ENCODE data around the gene SWT1. TPM values are rescaled to one million over a fixed set of nuclear protein-coding genes. Genes with fewer than 3 reads are reported as not detected.
A peak's percentile ranks its signal among the peaks of the same experiment; 100 is the strongest.

Gene SWT1, protein sequence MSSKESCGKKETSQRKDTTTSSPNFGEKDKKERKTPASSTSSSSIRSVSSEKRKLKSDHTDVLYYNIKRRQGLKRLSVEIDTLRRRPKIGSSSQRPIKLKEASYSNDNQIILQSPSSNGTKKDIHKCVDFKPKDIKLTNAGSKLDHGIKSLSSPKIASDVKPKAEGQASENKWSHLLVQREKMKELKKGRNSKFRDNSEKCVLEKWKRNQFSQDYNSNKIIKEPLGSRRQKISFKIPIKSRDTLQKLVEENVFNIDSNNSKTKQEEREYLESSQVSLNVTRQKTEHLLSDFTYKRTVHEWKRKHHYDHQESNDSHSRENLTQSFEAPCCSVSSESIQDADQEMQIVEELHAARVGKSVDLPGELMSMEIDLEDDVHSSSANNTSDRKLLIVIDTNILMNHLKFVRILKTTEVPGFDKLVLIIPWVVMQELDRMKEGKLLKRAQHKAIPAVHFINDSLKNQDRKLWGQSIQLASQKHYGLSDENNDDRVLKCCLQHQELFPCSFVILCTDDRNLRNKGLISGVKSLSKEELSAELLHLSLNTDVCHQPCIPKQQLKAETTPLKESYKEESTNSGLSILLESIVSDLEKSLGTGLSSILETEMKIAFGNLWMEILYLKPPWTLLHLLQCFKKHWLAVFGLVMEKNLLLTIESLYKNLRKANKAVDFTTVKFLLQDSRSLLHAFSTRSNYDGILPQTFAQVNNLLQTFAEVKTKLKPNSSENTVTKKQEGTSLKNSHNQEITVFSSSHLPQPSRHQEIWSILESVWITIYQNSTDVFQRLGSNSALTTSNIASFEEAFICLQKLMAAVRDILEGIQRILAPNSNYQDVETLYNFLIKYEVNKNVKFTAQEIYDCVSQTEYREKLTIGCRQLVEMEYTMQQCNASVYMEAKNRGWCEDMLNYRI
- total RNA-seq (2014; rRNA removed; shearing (Covaris generic); ENCODE audit: low replicate concordance), result 2.3 and 2.9 TPM in 2 replicates

DNA sequence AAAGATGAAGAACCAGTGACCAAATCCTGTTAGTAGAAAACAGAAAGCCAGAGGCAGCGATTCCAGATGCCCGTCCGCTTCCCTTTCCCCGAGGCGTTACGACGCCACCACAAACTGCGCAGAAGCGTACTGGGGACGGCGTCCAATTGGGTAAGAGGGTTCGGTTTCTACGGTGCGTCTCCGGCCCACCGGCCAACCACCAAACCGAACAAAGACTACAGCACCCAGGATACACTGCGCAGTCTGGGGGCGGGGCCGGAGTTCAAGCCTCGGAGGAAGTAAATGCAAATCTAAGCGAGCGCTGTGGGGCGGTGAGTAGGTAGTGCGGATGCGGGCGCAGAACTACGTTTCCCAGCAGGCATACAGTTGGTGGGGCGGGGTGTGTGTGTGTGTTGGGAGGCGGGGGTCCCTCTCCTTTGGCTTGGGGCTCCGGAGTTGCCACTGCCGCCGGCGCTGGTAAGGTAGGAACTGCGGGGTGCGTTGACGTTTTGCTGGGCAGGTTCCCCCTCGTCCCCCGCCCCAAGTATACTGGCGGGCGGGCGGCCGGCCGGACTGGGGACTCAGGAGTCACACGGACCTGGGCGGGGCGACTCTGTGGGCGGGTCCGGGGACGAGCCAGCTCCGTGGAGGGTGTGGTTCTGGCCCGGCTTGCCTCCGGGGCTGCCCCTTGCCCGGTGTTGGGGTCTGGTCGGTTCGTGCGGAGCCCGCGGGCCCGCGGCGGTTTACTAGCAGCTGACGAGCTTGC lies at the start of gene SWT1, which contains the start of gene TRMT1L:
Gene SWT1, plus strand, starts transcription at position 314 of the 745 bp plus-strand sequence. CDS start 3,675 bp downstream, outside the sequence.
Gene TRMT1L, minus strand, starts transcription at position 100 of the 745 bp plus-strand sequence. CDS start 241 bp downstream, outside the sequence.
- peak within 1 kb of the TSS; percentile 92 for H3K4me3 ChIP-seq
- H3K9me3 ChIP-seq, result no peaks in the 10 kb centered on the region
- H3K36me3 ChIP-seq, result no peaks in the 10 kb centered on the region
- peak; percentile 100 for DNase-seq
- no peaks in the 10 kb centered on the region for H3K27me3 ChIP-seq

DNA sequence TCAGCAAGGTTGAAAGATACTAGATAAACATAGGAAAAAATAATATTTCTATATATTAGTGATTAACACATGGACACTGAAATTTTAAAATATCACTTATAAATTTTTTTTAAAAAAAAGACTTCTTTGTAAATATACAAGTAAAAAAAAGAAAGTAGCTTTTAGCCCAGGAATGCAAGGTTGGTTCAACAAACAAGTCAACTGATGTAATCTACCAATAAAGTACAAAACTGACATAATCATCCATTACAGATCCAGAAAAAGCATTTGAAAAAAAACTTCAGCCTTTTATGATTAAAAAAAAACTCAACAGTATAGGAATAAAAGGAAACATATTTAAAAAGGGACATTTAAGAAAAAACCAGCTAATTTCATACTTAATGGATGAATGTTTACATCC lies 48.6 kb upstream of the SWT1 start:
- peaks cover 26% of the 10 kb centered on the region for H3K9me3 ChIP-seq
- peaks cover 17% of the 10 kb centered on the region for H3K36me3 ChIP-seq
- H3K27me3 ChIP-seq, result no peaks in the 10 kb centered on the region
- DNase-seq, result no peak
- H3K4me3 ChIP-seq, result no peak overlapping the region

DNA sequence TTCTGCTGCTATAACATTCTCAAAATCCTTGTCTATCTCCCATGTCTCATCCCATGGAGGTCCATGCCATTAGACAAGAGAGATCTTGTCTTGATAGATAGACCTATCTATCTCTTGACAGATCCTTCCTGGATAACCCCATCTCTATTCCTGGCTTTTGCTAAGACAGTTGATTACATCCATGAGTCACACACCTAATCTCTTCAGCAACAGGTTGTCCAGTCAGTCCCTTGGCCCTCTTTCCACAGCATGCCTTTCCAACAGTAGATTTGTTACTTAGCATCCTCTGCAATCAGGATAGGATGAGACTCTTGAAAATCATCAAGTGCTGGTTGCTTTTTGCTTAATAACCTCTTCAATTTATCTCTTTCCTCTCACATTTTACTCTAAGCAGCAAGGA lies 46.8 kb upstream of the SWT1 start:
- H3K9me3 ChIP-seq, result peaks cover 26% of the 10 kb centered on the region
- DNase-seq, result no peak
- H3K36me3 ChIP-seq, result peaks cover 7% of the 10 kb centered on the region; the same call in 1 of the 2 replicates
- H3K4me3 ChIP-seq, result no peak overlapping the region
- no peaks in the 10 kb centered on the region for H3K27me3 ChIP-seq

DNA sequence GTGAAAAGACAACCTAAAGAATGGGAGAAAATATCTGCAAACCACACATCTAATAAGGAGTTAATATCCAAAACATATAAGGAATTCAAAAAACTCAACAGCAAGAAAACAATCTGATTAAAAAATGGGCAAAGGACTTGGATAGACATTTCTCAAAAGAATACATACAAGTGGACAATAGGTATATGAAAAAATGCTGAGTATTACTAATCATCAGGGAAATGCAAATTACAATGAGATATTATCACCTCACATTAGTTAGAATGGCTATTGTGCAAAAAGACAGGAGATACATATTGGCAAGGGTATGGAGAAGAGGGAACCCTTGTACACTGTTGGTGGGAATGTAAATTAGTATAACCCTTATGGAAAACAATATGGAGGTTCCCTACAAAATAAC lies 45.1 kb upstream of the SWT1 start:
- Histone ChIP-seq H3K9me3 (peaks cover 20% of the 10 kb centered on the region), H3K4me3 (no peak overlapping the region), H3K36me3 (no peaks in the 10 kb centered on the region), H3K27me3 (no peaks in the 10 kb centered on the region)
- DNase-seq, result no peak

DNA sequence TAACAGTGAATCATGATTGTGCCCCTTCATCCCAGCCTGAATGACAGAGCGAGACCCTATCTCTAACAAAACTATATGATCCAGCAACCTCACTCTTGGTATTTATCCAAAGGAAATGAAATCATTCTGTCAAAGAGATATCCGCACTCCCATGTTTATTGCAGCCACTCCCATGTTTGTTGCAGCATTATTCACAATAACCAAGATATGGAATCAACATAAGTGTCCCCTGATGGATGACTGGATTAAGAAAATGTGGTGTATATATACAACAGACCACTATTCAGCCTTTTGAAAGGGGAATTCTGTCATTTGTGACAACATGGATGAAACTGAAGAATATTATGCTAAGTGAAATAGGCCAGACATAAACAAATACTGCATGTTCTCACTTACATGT lies 44.6 kb upstream of the SWT1 start:
- no peak for DNase-seq
- H3K9me3 ChIP-seq, result peaks cover 17% of the 10 kb centered on the region
- H3K27me3 ChIP-seq, result no peaks in the 10 kb centered on the region
- no peak overlapping the region for H3K4me3 ChIP-seq
- H3K36me3 ChIP-seq, result no peaks in the 10 kb centered on the region

DNA sequence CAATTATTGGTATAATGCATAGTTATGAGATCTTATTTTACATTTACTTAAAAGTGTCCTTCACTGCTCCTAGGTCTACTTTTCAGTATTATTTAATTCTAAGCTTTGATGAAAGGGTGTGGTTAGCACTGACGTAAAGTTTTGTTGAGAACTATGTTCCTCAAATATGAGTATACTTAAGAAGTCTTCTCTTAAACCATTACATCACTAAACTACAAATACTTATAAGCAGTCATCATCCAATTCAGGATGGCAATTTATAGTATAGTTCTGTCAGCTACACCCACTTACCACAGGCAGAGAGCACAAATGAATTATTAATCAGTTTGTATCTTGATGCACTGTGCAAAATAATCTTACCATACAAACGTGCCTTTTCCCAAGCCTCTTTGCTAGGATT lies 27.3 kb upstream of the SWT1 start:
- H3K9me3 ChIP-seq, result peaks cover 7% of the 10 kb centered on the region; the same call in 1 of the 2 replicates
- DNase-seq, result no peak
- no peaks in the 10 kb centered on the region for H3K27me3 ChIP-seq
- peaks cover 26% of the 10 kb centered on the region for H3K36me3 ChIP-seq
- H3K4me3 ChIP-seq, result no peak overlapping the region

DNA sequence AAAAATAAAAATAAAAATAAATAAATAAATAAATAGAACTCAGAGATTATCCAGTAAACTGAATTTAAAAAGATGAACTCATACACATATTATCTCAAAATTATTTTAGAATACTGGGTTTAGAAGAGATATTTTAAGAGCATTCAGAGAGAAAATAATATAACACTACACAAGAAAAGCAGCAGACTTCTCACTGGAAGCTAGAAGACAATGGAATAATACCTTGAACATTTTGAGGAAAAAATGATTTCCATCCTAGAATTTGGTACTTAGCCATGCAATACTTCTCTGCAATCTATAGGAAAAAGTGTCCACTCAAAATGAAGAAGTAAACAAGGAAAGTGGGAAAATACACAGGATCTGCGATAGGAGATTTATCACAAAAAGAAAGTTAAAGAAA lies 24.4 kb upstream of the SWT1 start:
- DNase-seq, result no peak

DNA sequence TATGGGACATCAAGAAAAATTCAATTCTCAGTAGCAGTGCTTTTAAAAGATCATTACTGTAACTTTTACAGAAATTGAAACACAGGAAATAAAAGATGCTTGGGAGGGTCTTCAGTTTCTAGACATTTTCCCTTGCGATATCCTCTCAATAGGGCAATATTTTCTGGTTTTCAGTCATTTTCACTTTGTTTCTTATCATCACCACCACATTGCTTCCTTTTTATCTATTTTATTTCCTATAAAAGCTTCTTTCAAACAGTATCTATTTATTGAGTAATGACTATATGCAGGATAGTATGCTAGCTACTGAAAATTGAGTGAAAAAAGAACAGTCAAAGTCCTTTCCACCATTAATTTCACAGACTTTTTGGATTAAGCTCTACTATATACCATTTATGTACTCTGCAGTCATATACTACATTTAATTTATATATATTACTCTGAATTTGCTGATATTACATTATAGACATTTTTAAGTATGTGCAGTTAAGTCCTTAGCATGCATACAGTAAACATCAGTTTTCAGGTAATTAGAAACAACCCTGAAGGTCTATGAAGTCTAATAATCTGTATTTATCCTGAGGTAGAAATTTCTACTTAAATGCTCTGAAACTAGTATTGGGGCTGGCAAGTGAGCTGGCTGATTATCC lies 18.9 kb upstream of the SWT1 start:
- DNase-seq, result no peak
- no peak overlapping the region for H3K4me3 ChIP-seq
- H3K27me3 ChIP-seq, result no peaks in the 10 kb centered on the region
- peaks cover 9% of the 10 kb centered on the region for H3K36me3 ChIP-seq
- peaks cover 2% of the 10 kb centered on the region; the same call in 1 of the 2 replicates for H3K9me3 ChIP-seq

More for the DNA sequence above, 24.4 kb upstream of the SWT1 start:
- Histone ChIP-seq H3K36me3 (peaks cover 24% of the 10 kb centered on the region), H3K27me3 (no peaks in the 10 kb centered on the region), H3K4me3 (no peak overlapping the region), H3K9me3 (peaks cover 7% of the 10 kb centered on the region; the same call in 1 of the 2 replicates)

DNA sequence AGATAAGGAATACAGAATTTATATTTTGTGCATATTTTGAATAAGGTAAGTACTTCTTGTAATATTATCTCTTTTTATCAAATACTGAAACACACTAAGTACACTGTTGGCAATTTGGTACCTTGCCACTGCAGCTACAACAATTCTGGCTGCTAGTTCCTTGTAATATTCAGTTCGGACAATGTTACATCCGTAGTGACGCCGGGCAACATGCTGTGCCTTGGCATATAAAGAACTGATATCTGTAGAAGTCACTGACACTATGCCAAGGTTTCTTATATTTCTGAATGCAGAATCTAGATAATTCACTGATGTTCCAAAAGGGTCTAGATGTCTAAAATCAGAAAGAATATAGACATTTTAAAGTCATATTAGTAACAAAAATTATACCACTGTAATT lies 17.7 kb upstream of the SWT1 start:
- Histone ChIP-seq H3K27me3 (no peaks in the 10 kb centered on the region), H3K4me3 (no peak overlapping the region), H3K9me3 (no peaks in the 10 kb centered on the region), H3K36me3 (peaks cover 2% of the 10 kb centered on the region)
- no peak for DNase-seq

DNA sequence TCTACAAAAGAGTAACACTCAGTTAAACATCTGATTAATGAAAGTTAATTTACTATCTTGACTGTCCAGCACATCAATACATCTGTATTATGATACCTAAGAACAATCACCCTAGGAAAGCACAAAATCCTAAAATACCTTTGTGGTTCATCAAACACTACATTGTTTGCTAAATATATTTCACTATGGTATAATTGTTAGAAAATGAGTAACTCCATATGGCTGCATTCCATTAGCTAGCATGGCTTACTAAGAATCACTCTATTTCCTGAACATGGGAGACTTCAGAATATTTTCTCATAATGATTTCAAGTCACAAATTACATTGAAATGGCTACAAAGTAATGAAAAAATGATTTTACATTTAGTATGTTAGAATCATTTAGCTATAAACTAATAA lies 12.7 kb upstream of the SWT1 start:
- DNase-seq, result no peak
- peaks cover 10% of the 10 kb centered on the region for H3K36me3 ChIP-seq
- no peaks in the 10 kb centered on the region for H3K9me3 ChIP-seq
- H3K27me3 ChIP-seq, result no peaks in the 10 kb centered on the region
- no peak overlapping the region for H3K4me3 ChIP-seq

DNA sequence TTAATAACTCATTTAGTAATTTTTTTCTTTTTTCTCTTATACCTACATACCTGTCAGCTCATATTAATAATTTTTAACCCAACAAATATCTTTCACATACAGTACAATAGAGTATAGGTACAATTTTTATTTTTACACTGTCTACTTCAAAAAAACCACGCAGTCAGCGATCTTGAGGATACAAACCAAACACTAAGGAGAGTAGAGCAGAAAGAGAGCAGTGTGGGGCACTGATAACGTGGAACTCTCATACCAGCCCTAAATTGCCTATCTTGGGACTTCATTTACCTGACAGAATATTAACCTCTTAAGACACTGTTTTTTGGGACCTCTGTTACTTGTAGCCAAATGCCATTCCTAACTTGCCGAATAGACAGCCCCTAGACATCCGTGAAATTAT lies 5.8 kb upstream of the SWT1 start:
- Histone ChIP-seq H3K27me3 (no peaks in the 10 kb centered on the region), H3K9me3 (no peaks in the 10 kb centered on the region), H3K36me3 (no peaks in the 10 kb centered on the region; the same call in 1 of the 2 replicates), H3K4me3 (no peak overlapping the region)
- no peak for DNase-seq

DNA sequence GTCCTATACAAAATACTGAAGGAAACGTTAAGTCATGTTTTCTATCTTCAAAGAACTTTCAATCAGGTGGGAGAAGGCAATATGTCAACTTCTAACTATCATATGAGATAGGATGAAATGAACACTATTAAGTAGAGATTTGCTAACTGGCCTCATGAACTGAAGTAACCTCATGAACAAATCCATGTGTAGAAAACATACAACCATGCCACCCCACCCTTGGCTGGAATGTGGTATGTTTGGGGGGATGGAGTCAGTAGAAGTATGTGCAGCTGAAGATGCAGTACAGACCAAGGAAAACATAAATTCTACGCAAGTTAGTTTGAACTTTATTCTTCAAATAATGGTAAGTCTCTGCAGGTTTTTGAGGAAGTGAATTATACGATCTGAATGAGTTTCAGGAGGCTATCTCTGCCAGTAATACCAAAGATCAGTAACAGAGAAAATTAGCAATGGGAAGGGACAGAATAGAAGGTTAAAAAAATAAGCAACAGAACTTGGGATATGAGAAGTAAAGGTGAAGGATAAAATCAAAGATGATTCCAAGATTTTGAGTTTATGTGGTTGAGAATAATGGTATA lies 4.7 kb upstream of the SWT1 start:
- no peaks in the 10 kb centered on the region for H3K27me3 ChIP-seq
- no peaks in the 10 kb centered on the region; the same call in 1 of the 2 replicates for H3K36me3 ChIP-seq
- no peak for DNase-seq
- no peaks in the 10 kb centered on the region for H3K9me3 ChIP-seq
- no peak overlapping the region for H3K4me3 ChIP-seq

DNA sequence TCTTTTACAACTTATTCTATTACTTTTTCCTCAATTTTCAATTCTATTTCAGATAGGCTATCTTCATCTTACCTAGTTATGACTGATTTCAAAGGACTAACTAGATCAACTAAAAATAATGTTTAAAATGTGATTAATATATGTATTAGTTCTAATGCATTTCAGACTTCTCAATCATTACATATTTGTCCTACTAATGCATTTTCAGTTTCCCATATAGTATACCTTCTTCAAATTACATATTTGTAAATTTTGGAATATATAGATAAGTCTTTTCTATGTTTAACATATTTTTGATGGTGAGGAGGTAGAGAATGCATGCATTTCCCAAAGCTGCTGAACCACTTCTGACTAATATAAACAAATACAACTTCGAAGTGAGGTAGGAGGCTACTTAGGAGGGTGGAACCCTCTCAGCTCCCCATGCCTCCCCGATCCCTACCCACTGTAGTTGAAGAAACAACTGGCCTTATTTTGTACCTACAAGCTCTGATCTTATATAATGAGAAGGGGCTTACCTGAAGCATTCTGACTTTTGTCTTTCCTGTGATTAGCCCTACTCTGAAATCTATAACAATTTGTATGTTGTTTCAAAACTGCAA lies 2.0 kb upstream of the SWT1 start:
- no peak for DNase-seq
- no peaks in the 10 kb centered on the region for H3K27me3 ChIP-seq
- H3K4me3 ChIP-seq, result no peak overlapping the region

DNA sequence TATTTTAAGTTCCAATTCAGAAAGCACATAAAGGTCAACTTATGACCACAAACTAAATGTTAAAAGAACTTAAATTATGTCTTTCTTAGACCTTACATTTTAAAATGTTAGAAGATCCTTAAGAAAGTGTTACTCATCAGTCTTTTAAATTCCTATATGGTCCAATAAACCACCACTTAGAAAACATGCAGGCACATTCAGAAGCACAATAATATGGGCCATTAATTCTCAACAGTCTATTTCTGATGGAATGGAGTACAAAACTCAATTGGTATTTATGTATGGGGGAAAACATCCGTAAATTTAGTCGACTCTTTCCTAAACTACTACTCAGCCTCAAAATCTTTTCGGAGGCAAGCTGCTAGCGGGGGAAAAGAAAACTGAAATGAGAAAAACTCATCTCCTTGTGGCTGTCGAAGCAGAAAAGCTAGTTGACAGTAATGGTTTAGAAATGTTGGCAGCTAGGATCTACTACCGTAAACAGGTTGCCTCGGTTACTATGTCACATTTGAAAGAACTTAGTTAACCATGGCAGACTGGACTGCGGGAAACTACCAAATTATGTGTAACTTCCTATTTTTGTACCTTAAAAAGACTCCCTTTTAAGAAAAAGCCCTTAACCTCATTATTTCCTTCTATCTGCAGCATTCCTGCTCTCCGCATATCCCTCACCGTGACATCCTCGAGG lies 1.2 kb upstream of the SWT1 start:
- Histone ChIP-seq H3K27me3 (no peaks in the 10 kb centered on the region), H3K9me3 (no peaks in the 10 kb centered on the region), H3K4me3 (peak overlapping the region; percentile 92), H3K36me3 (no peaks in the 10 kb centered on the region)
- DNase-seq, result no peak

More for the DNA sequence above, 2.0 kb upstream of the SWT1 start:
- Histone ChIP-seq H3K9me3 (no peaks in the 10 kb centered on the region), H3K36me3 (no peaks in the 10 kb centered on the region; the same call in 1 of the 2 replicates)

Data from MG63 (cell line).